Left colon (tissue), 2 donors: ENCODE results near the gene PLCD3. TPM values are rescaled to one million over a fixed set of nuclear protein-coding genes. Genes with fewer than 3 reads are reported as not detected.

Experiments
- ATAC-seq: fragments of 200-7000 bp; cut with Tn5 transposase; one replicate; pipeline ENCODE4 v1.9.1; 2020; ENCODE audit warnings: mild to moderate bottlenecking, moderate library complexity
- DNase-seq, 2 donors: peaks; one replicate each; pipeline ENCODE4 v3.0.0-alpha.2; 2020
- intact Hi-C, 2 donors: fragments of 100-400 bp; cut with DNase I in 1 of 2; cut with micrococcal nuclease in 1 of 2; formaldehyde crosslinking; loops; one replicate each; pipeline versions ENCODE4 v1.11.2 to v1.14.0; 2022; cut with DNase I, micrococcal nuclease
- total RNA-seq, 2 donors: library from RNA; stranded (reverse); fragmentation: NEBNext Ultra II Directional; extraction: Animal tissue kit (Norgen Biotek cat#: 25700); gene quantifications; one replicate each; pipeline ENCODE4 v1.2.1, GENCODE V29; 2021
- donor health status: DM: no; HTN: no; CAD: no.
- donor health status: DM: yes; HTN: yes; CAD: no.

PLCD3 gene
- total RNA-seq, 2 donors from 2014 or later = 335 to 566 TPM

DNA sequence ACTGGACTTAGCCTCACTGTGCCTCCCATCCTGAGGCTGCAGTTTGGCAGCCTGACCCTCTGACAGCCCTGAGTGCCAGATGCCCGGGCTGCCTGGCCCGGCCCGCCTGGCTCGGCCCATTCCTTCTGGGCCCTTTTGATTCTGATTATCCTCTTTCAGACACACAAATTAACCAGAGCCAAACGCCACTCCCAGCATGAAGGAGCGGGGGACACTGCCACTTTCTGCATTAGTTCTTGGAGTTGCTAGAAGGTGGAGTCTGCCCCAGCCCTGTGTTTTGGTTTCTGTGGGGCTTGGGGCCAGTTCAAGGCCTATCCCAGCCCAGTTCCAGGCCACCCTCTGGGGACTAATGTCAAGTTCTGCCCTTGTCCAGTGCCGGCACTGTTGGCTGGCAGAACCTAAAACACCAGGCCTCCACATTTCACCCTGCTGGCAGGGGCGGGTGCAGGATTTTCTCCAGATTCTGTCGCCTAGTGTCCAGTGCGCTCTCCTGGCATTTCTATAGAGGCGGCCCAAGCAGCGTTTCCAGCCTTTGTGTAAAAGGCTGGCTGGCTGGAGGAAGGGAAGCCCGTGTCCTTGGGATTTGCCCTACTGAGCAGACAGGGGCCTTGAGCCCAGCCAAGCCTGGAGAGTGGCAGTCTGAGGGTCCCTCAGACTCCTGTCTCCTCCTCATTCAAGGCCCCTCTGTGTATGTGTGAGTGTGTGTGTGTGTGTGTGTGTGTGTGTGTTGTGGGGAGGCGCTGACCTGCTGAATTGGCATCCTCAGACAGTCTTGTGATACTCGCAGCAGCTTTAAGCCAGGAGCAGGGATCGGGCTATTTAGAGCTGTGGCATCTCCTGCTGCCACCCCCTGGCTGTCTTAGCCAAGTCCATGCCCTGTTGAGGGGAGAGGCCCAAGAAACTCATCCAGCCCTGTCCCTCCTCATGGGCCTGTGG is 21.4 kb downstream of the PLCD3 start:
- intact Hi-C loops = no loop called here
- ATAC-seq = no peak
- peak in 1 of 2 donors; percentile 56 for DNase-seq

DNA sequence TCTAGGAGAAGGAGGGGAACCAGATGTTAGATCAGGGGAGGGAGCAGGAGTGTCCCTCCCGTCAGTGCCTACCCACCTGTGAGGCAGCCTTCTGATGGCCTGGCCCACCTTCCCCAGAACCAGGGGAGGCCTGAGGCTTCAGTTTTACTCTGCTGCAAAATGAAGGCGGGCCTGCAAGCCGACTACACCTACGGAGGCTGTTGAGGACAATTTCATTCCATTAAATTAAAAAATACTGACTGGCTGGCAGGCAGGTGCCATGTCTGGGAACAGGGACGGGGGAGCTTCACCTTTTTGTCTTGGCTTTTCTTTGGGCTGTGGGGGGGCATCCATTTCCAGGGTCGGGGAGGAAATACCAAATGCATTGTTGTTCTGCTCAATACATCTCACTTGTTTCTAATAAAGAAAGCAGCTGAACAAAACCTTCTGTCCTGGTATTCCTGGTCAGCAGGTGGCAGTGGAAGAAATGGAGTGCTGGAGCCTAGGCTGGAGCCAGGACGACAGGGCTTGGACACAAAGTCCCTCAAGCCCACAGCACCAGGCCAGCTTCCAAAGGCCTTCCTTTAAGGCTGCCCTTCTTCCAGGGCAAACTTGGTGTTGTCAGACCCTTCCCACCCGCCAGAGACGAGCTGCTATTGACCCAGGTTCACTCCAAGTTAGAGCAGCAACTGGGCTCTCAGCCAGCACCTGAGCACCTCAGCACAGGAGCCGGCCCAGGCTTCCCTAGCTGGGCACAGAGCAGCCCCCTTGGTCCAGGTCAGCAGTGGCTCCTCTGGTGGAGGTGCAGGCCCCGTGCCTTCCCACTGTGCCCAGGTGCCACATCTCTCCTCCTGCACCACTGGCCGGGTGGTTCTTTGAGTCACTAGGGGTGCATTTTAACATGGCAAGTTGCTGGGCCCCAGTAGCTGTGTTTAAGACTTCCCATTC is 23.5 kb downstream of the PLCD3 start:
- ATAC-seq (peak; percentile 51), DNase-seq (no peak)
- intact Hi-C loops = loop anchor here in 1 of 2 donors (10.0 kb wide), 2 partner anchors 84 to 194 kb away; partner anchors contain the start of gene GFAP

DNA sequence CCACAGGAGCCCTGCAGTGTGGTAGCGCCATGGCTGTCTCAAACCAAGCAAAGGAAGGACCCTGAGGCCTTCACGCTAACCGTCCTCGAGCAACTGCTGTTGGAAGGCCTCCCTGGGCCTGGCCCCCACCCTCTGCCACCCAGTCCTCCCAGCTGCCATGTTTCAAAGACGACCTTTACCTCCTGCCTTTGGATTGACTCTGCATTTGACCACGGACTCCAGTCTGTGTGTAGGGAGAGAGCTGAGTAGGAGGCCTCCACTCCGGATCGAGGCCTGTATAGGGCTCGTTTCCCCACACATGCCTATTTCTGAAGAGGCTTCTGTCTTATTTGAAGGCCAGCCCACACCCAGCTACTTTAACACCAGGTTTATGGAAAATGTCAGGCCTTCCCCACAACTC is 24.3 kb downstream of the PLCD3 start:
- intact Hi-C loops = loop anchor here in 1 of 2 donors (10.0 kb wide), 2 partner anchors 83 to 193 kb away; partner anchors contain the start of gene GFAP
- DNase-seq (no peak), ATAC-seq (peak; percentile 3)

DNA sequence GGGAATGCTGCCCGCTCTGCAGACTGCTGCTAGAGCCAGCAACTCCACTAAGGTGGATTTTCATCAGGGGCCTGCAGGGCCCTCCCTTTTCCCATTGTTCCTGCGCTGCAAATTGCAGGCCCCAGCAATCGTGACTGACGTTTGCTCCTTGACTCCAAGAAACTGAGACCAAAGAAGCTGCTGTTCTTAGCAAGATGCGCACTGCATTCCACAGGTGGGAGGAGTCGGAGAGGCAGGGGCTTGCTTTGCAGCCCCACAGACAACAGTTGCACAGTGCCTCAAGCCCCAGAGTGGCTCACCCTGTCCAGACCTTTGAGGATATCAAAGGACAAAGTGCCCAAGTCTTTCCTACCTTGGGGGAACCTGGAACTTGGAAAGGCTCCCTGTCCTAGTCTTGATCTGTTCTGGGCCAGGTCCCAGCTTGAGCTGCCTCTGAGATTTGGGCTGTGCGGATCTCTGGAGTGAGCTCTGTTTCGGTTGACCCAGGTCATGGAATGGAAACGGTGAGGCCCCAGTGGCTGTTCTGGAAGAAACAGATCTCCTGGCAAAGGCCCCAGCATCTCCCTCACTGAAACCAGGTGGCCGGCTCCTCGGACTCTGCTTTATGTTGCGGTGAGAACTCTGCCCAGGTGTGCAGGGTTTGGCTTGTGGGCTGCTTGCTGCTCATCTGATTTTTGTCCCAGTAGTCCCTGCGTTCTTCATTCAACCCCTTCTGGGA is 24.9 kb downstream of the PLCD3 start:
- intact Hi-C loops = loop anchor here in 1 of 2 donors (10.0 kb wide), 2 partner anchors 83 to 193 kb away; partner anchors contain the start of gene GFAP
- ATAC-seq = no peak

DNA sequence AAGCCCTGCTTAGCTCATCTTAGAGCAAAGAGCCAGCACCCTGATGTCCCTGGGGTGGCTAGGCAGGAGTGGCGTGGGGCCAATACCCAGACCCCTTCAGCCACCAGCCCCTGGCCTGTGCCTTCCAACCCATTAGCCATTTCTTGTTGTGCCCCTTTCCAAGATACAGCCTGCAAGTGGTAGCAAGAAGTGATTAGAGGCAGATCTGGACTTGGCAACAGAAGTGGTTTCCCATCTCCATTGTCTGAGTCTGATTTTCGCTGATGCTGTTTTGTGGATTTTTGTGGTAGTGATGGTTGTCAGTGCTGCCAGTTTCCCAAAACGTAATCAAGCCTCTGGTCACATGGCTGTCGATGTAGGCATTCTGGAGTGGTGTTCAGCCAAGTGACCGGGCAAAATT is 25.7 kb downstream of the PLCD3 start:
- intact Hi-C loops = loop anchor here in 1 of 2 donors (10.0 kb wide), 2 partner anchors 82 to 192 kb away; partner anchors contain the start of gene GFAP
- DNase-seq = no peak
- ATAC-seq = no peak

More for the DNA sequence above, 24.9 kb downstream of the PLCD3 start:
- DNase-seq = no peak

DNA sequence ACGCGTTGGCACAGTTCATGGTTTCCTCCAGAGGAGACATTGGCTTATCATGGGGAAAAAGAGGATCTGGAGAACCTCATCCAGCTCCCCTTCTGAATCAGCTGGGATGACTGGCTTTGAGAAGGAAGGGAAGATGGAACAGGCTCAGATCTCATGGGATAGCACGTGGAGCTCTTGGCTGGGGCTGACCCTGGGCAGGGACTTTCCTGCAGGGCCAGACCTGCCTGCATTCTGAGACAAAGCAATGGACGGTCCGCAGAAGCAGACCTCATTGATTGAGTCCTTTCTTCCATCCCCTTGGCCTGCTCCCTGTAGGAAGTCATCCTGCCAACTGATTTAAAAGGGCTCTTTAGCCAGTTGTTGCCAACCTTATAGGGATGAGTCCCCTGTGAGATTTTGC is 26.2 kb downstream of the PLCD3 start:
- DNase-seq = no peak
- intact Hi-C loops = loop anchor here in 1 of 2 donors (10.0 kb wide), 2 partner anchors 81 to 191 kb away; partner anchors contain the start of gene GFAP
- ATAC-seq = no peak

DNA sequence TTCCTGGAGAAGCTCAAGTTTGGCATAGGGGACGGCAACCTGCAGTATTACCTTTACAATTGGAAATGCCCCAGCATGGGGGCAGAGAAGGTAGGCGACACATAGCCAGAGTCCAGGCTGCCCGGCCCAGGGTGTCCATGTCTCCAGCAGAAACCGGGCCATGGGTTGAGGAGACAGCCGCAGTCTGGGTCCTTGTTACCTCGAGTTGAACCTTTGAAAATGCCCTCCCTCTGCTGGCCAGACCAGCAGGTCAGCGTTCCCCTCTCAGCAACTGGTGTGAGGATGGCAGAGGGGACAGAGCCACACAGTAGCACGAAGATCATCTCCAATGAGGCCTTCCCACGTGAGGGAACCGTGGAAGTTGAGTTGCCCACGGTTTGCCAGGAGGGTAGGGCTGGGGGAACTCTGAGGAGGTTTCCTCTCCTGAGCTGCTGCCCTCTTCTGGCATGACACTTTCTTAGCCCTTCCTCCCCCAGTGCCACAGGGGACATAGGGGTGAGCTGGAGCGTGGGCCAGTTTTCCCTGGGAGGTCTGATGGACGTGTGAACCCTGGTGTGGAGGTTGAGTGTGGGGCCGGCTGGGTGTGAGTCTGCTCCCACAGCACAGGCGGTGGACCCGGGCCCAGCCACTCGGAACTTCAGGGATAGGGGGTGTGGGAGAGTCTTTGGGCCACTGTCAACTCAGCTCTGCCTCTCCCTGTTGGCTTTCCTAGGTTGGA is 27.2 kb downstream of the PLCD3 start:
- no peak for DNase-seq
- no peak for ATAC-seq
- intact Hi-C loops = loop anchor here in 1 of 2 donors (10.0 kb wide), 2 partner anchors 80 to 190 kb away; partner anchors contain the start of gene GFAP

DNA sequence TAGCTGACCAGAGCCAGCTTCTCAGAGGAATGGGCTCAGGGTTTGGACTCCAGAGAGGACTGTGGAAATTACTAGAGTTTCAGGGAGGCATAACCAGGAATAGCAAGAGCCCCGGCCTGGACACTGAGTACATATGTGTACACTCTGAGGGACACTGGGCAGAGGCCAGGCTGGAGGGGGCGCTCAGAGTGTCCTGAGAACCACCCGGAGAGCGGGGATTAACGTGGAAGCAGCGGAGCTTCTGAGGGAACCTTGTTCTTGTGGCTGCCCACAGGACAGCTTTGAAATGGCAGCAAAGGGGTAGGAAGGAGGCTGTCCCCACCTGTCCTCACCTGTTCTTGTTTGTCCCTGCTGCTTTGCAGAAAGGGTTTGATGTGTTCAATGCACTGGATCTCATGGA is 27.8 kb downstream of the PLCD3 start:
- ATAC-seq (no peak), DNase-seq (no peak)
- intact Hi-C loops = loop anchor here in 1 of 2 donors (10.0 kb wide), 2 partner anchors 80 to 190 kb away; partner anchors contain the start of gene GFAP

DNA sequence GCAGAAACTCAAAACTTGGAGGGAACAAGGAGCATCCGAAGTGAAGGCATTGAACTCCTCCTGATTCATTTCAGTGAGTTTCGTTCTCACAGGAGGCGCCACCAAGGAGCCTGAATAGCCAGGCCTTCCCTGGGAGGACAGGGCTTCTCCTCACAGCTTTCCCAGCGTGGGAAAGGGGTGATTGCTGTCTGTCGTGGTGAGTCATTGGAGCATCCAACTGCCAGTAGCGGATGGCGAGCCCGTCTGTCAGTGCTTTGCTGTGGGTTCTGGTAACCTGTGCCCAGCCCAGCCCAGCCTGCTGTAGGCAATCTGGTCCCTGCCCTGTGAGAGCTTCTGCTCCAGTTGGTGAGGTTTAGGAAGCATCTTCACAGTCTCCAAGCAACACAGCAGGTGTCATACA is 28.3 kb downstream of the PLCD3 start:
- DNase-seq (no peak), ATAC-seq (no peak)
- intact Hi-C loops = loop anchor here in 1 of 2 donors (10.0 kb wide), 2 partner anchors 79 to 189 kb away; partner anchors contain the start of gene GFAP

DNA sequence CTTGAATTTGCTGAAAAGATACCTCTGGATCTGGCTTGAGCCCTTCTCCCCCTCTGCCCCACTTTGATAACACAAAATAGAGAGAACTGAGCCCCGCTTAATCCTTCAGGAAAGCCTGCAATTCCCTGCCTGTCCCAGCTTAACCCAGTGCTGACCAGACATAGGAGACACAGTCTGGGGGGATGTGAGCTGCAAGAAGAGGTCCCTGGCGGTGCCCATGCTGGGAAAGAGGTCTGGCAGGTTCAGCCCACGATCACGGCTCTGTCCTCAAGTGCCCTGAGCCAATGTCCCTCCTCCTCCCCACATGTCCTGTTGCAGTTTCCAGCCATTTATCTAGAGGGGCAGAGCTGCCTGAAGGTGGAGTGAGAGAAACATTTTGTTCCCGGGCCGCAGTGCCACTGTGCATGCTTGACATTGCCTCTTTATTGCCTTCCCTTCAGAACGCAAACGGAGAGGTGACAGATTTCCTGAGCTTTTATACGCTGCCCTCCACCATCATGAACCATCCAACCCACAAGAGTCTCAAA is 29.0 kb downstream of the PLCD3 start:
- DNase-seq = no peak
- intact Hi-C loops = loop anchor here in 1 of 2 donors (10.0 kb wide), 2 partner anchors 79 to 189 kb away; partner anchors contain the start of gene GFAP
- ATAC-seq = no peak

DNA sequence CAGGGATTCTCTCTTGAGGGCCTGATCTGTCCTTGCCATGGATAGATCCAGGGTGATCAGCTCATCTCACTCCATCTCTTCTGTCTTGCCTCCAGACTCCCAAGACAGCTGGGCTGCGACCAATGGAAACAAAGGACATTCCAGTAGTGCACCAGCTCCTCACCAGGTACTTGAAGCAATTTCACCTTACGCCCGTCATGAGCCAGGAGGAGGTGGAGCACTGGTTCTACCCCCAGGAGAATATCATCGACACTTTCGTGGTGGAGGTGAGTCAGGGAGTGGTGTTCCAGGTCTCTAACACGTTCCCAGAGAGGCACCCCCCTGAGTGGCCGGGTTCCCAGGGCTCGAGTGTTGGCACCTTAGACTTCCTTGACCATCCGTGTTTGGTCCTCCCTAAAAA is 29.5 kb downstream of the PLCD3 start:
- intact Hi-C loops = loop anchor here in 1 of 2 donors (10.0 kb wide), 2 partner anchors 78 to 188 kb away; partner anchors contain the start of gene GFAP
- DNase-seq (no peak), ATAC-seq (no peak)

DNA sequence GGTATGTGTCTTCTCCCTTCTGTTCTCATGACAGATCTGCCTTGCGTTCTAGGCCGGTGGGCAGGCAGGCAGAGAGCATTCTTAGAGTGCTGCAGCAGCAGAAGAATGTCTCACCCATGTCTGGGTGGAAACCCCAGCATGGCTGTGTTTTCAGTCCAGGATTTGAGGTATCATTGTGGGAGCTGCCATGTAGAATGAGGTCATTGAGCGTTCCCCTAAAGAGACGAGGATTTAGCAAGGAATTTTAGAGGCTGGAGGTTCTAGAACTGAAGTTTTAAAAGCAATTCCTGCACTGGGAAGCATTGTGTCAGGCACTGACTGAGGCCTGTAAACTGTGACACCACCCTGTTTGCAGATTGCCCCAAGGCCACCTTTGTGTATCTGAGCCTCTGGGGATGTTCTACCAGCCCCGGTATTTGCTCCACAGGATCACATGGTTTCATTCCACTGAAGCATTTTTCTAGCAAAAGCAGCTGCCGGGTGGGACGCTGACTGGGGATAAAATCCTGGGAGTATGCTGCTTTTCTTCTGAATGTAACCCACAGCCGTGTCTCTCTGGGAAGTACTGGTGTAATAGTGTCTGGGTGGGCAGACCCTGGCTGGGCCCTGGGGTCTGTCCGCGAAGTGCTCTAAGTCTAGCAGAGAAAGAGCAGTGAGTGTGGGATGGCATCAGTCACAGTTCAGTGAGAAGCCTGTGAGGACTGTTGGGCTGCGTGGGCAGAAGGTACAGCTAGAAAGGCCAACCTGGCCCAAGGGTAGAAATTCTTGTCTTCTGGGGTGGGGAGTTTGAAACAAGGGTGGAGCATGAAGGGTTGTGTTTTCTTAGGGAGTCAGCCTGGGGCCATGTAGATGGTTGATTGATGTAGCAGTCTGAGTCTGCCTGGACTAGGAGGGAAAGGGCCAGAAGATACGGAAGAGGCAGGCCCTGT is 30.2 kb downstream of the PLCD3 start:
- intact Hi-C loops = loop anchor here in 1 of 2 donors (10.0 kb wide), 2 partner anchors 77 to 187 kb away; partner anchors contain the start of gene GFAP
- ATAC-seq (no peak), DNase-seq (no peak)

DNA sequence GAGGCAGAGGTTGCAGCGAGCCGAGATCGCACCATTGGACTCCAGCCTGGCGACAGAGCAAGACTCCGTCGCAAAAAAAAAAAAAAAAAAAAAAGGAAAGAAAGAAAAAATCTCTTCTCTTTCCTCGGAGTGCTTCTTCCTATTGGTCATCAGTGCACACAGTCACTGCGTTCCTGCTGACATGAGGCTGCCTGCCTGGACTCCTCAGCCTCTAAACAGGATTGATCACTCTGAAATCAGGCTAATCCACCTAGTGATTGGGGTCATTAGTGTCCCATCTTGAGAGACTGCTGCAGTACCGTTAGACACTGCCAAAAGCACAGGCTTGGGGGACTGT is 30.8 kb downstream of the PLCD3 start:
- intact Hi-C loops = loop anchor here in 1 of 2 donors (10.0 kb wide), 2 partner anchors 77 to 187 kb away; partner anchors contain the start of gene GFAP
- ATAC-seq = no peak
- DNase-seq = no peak

DNA sequence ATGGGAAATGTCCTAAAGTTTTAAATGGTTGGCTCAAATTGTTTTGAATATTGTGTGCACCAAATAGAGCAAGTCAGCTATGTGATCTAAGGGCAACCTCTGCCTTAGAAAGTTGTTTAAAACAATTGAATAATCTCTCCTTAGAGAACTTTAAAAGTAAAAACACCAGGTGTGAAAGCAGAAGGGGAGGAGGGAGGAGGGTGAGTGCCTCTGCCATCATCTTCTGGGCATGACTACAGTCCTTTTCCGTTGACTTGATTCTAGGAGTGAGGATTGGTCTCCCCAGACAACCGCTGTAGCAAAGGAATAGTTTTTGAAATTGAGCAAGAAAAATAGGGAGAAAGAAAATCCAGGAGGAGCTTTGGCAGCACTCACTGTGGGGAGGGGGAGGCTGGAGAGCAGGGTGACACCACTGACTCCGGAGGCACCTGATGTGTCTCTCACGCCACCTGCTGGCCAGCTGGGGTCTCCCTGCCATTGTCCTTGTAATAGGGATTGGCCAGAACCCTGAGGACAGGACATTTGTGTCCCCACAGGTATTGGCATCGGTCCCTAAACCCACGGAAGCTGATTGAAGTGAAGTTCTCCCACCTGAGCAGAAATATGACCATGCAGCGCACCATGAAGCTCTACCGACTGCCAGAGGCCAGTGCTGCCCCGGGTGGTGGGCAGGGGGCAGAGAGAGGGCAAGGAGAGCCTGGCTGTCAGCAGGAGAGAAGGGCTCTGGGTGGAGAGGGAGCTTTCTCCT is 33.3 kb downstream of the PLCD3 start:
- intact Hi-C loops = no loop called here

DNA sequence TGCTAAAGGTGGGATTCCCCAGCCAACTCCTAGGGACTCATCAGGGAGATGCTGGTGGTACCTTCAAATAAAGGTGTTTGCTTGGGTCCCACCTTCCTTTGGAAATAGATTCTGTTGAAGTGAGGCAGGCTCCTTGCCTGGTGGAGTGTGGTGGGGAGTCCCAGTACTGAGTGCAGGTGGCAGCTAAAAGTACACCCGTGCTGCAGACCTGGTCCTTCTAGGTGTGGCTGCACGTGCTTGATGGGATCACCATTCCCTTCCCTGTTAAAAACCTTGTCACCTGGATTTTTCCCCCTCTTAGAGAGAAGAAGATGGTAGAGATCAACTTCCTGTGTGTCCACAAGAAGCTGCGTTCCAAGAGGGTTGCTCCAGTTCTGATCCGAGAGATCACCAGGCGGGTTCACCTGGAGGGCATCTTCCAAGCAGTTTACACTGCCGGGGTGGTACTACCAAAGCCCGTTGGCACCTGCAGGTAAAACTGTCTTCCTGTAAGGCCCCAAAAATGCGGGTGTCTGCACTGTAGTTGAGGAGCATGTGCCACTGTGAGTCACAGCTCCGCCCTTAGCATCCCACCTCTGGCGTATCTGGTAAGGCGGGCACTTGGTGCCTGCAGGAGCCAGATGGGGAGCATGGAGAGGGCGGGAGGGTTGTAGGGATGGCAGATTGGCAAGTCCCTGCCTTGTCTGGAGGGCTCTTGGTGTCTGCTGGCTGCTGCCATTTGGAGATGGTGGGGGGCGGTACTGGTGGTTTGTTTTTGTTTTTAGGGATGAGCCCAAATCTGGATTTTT is 34.0 kb downstream of the PLCD3 start:
- intact Hi-C loops = no loop called here
- ATAC-seq (no peak), DNase-seq (no peak)

More for the DNA sequence above, 33.3 kb downstream of the PLCD3 start:
- ATAC-seq = peak; percentile 91
- peak; percentile 79 to 92 for DNase-seq
